Prostate gland (tissue), 2 donors: ENCODE measurements around the gene EXD3. TPM values are rescaled to one million over a fixed set of nuclear protein-coding genes. Genes with fewer than 3 reads are reported as not detected.

Experiments
- DNase-seq: peaks from one replicate; pipeline ENCODE4 v3.0.0-alpha.2; 2019; ENCODE audit warnings: low spot score
- H3K27ac ChIP-seq, 2 donors: fragments of 200-600 bp; sonication (generic); 2 replicates each; pipeline ENCODE4 v1.5.1; 2017 to 2019
- H3K27me3 ChIP-seq: fragments of 200-600 bp; sonication (generic); replicated peaks from 2 replicates; pipeline ENCODE4 v1.5.1; 2019; ENCODE audit not compliant: insufficient read depth
- H3K36me3 ChIP-seq, 2 donors: fragments of 200-600 bp; sonication (generic); 1 replicate in 1 of 2; 2 replicates in 1 of 2; pipeline versions ENCODE4 v1.5.1 to v1.8.1; 2017 to 2019
- H3K4me1 ChIP-seq: fragments of 200-600 bp; sonication (generic); replicated peaks from 2 replicates; pipeline ENCODE4 v1.5.1; 2019
- H3K4me3 ChIP-seq, 2 donors: fragments of 200-600 bp; sonication (generic); 2 replicates each; pipeline ENCODE4 v1.5.1; 2017 to 2019
- H3K9me3 ChIP-seq: fragments of 200-600 bp; sonication (generic); 2 replicates; pipeline ENCODE4 v1.5.1; 2017
- POLR2A ChIP-seq: fragments of 450-650 bp; IDR thresholded peaks from one replicate; pipeline ENCODE4 v1.6.1; 2016; ENCODE audit warnings: antibody characterized with exemption, mild to moderate bottlenecking
- POLR2AphosphoS5 ChIP-seq: sonication (generic); formaldehyde crosslinking; IDR thresholded peaks from one replicate; pipeline ENCODE4 v1.6.1; 2017; ENCODE audit warnings: antibody characterized with exemption
- WGBS: methylation state at CpG from one replicate; pipeline ENCODE4 v1.1.5; 2018; 5-methylcytosine and 5-hydroxymethylcytosine counted together
- intact Hi-C: fragments of 100-400 bp; cut with DNase I; formaldehyde crosslinking; loops from one replicate; pipeline ENCODE4 v1.14.2; 2022
- total RNA-seq, 2 donors: library from RNA; depleted of rRNA; stranded (reverse); fragments of >200 nt; gene quantifications; one replicate each; pipeline ENCODE4 v1.1.0, GENCODE V29; 2016
- TF ChIP-seq, protein P1 (sequence below), 4 experiments: fragments of 200-600 bp in 2 of 4; fragments of 450-650 bp in 2 of 4; sonication (generic) in 2 of 4; IDR thresholded peaks; 1 replicate in 3 of 4; 2 replicates in 1 of 4; pipeline ENCODE4 v1.5.1; 2016 to 2019; ENCODE audit warnings: antibody characterized with exemption in 4 of 4, mild to moderate bottlenecking in 2 of 4, moderate library complexity in 2 of 4

EXD3 gene
- total RNA-seq, 2 donors from 2014 or later: 32.6 to 44.8 TPM

DNA sequence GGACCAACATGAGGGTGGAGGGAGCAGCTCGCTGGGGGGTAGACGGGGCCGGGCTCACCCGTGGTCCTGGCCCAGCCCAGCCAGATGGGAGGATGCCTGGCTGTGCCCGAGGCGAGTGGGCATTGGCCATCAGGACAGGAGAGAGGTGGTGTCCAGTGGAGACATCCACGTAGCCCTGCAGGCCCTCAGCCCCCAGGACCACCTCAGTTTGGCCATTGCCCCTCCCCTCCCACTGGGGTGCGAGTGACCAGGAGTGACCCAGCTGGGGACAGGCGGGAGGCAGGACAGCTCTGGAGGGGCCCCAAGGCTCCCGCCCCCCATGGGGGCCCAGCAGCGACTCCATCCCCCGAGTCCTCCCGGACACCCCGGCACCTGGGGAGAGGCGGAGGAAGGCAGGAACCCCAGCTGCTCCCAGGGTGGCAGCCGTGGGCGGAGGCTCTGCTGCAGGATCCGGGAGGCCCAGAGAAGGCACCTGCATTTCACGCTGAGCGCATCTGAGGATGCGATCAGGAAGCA, 8.5 kb upstream of the EXD3 start:
- DNase-seq: no peak
- WGBS: 80% methylated on average over 19 of the region's 21 CpGs
- H3K27ac ChIP-seq: no peak overlapping the region
- peaks cover 3% of the 10 kb centered on the region for H3K4me1 ChIP-seq
- no peaks in the 10 kb centered on the region for H3K27me3 ChIP-seq
- H3K36me3 ChIP-seq: no peaks in the 10 kb centered on the region
- intact Hi-C loops: no loop called here
- no peaks in the 10 kb centered on the region for H3K9me3 ChIP-seq
- TF ChIP-seq, protein P1, sequence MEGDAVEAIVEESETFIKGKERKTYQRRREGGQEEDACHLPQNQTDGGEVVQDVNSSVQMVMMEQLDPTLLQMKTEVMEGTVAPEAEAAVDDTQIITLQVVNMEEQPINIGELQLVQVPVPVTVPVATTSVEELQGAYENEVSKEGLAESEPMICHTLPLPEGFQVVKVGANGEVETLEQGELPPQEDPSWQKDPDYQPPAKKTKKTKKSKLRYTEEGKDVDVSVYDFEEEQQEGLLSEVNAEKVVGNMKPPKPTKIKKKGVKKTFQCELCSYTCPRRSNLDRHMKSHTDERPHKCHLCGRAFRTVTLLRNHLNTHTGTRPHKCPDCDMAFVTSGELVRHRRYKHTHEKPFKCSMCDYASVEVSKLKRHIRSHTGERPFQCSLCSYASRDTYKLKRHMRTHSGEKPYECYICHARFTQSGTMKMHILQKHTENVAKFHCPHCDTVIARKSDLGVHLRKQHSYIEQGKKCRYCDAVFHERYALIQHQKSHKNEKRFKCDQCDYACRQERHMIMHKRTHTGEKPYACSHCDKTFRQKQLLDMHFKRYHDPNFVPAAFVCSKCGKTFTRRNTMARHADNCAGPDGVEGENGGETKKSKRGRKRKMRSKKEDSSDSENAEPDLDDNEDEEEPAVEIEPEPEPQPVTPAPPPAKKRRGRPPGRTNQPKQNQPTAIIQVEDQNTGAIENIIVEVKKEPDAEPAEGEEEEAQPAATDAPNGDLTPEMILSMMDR (IDR thresholded peaks at IDR 0.05): no peak
- TF ChIP-seq POLR2AphosphoS5 (no peak), POLR2A (no peak)
- no peak overlapping the region for H3K4me3 ChIP-seq

DNA sequence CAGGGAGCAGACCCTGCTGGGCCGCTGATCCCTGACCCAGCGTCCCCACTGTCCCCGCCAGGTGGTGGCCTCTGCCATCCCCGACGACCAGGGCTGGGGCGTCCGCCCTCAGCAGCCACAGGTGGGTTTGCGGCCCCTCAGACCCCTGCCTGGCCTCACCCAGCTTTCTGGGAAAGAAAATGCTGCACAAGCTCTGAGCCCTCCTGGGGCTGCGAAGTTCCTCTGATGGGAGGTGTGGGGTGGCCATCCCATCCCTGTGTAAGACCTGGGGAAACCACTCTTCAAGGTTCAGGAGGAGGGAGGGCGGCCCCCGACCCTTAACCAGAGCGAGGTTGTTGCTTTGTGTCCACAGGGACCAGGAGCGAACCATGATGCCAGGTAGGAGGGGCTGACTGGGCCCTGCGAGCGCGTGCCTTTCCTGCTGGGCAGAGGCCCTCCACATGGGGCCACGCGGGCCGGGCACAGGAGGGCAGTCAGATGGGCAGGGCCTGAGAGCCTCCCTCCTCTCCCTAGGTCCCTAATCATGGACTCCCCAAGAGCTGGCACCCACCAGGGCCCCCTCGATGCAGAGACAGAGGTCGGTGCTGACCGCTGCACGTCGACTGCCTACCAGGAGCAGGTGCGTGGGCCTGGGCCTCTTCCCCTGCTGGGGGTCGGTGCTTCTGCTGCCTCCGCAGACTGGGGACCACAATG, 7.9 kb upstream of the EXD3 start:
- no peak for DNase-seq
- 90% methylated on average over 17 of the region's 27 CpGs for WGBS
- Histone ChIP-seq H3K27ac (no peak overlapping the region), H3K4me3 (no peak overlapping the region), H3K9me3 (no peaks in the 10 kb centered on the region), H3K4me1 (no peaks in the 10 kb centered on the region), H3K27me3 (no peaks in the 10 kb centered on the region), H3K36me3 (no peaks in the 10 kb centered on the region)
- intact Hi-C loops: no loop called here
- TF ChIP-seq, protein P1 (IDR thresholded peaks at IDR 0.05): no peak
- TF ChIP-seq POLR2AphosphoS5 (no peak), POLR2A (no peak)

DNA sequence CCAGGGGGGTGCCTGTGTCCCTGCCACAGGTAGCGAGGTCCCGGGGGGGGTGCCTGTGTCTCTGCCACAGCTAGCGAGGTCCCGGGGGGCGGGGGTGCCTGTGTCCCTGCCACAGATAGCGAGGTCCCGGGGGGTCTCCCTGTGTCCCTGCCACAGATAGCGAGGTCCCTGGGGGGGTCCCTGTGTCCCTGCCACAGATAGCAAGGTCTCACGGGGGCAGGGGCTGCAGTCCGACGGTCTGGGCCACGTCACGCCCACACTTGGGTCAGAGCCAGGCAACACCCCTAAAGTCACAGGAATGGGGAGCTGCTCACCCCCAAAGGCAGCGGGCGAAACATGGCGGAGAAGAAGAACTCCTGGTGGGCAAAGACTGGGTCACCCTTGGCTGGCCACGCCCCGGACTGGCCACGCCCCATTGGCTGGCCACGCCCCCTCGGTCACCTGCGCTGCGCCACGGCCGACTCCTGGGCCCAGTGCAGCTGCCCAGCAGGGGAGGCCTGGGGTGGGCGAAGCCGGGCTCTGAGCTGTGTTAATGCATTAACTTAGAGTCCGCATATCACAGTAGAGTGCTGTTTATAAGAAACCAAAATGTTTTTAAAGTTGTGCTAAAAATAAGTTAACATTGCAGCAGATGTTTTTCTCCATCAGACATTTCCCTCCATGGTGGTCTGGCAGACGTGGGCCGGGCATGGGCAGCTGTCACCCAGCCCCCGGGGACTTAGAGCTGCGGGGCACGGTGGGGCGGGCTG, 7.2 kb upstream of the EXD3 start:
- Histone ChIP-seq H3K27ac (no peak overlapping the region), H3K9me3 (no peaks in the 10 kb centered on the region), H3K4me1 (no peaks in the 10 kb centered on the region), H3K27me3 (no peaks in the 10 kb centered on the region), H3K4me3 (no peak overlapping the region), H3K36me3 (no peaks in the 10 kb centered on the region)
- TF ChIP-seq, protein P1 (IDR thresholded peaks at IDR 0.05): no peak
- TF ChIP-seq POLR2A: no peak
- TF ChIP-seq POLR2AphosphoS5: no peak
- 62% methylated on average over 24 of the region's 34 CpGs for WGBS
- DNase-seq: no peak
- intact Hi-C loops: loop anchor here (5.0 kb wide), 1 partner anchor 92 kb away; no protein-coding TSS in a partner anchor

DNA sequence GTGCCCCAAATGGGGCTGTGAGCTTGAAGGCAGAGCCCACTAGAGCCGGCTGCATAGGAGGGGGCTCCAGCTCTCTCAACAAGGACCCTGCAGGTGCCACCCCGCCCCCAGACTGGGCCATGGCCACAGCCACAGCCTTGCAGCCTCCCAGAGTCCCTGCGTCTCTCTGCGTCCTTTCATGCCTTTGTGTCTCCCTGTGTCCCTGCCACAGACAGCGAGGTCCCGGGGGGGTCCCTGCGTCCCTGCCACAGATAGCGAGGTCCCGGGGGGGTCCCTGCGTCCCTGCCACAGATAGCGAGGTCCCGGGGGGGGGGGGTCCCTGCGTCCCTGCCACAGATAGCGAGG, 6.6 kb upstream of the EXD3 start:
- Histone ChIP-seq H3K4me3 (no peak overlapping the region), H3K9me3 (no peaks in the 10 kb centered on the region), H3K36me3 (no peaks in the 10 kb centered on the region), H3K27me3 (no peaks in the 10 kb centered on the region), H3K27ac (no peak overlapping the region), H3K4me1 (no peaks in the 10 kb centered on the region)
- WGBS: 85% methylated on average over 14 of the region's 14 CpGs
- intact Hi-C loops: loop anchor here (5.0 kb wide), 1 partner anchor 93 kb away; no protein-coding TSS in a partner anchor
- no peak for DNase-seq
- TF ChIP-seq POLR2AphosphoS5: no peak
- no peak for TF ChIP-seq POLR2A
- TF ChIP-seq, protein P1 (IDR thresholded peaks at IDR 0.05): no peak
